Stimulated activated naive CD8-positive, alpha-beta T cell treated with anti-CD3 and anti-CD28 coated beads, Interleukin-15, Interleukin-2, amounts not matched to agents 100 ng/mL and 50 ng/mL, for 24 hours (primary cell): Measurements from ENCODE around the gene ERV3-1.
"Not testable (repeated sequence)": the region's sequence is repeated elsewhere in the genome, so short reads cannot be mapped to it uniquely, and the experiment has no call there.

ENCODE experiments used
- H3K27ac Mint-ChIP-seq: one replicate; pipeline ENCODE4 v1.8.0; 2021; ENCODE audit warnings: mild to moderate bottlenecking, mixed read lengths
- H3K27me3 Mint-ChIP-seq: one replicate; pipeline ENCODE4 v1.8.0; 2021; ENCODE audit warnings: mixed read lengths
- H3K36me3 Mint-ChIP-seq: one replicate; pipeline ENCODE4 v1.8.0; 2021; ENCODE audit warnings: low read depth, mixed read lengths
- H3K4me1 Mint-ChIP-seq: one replicate; pipeline ENCODE4 v1.8.0; 2021; ENCODE audit warnings: low read depth, mixed read lengths
- H3K4me3 Mint-ChIP-seq: one replicate; pipeline ENCODE4 v1.8.0; 2021; ENCODE audit warnings: mild to moderate bottlenecking, mixed read lengths
- H3K9me3 Mint-ChIP-seq: one replicate; pipeline ENCODE4 v1.8.0; 2021; ENCODE audit warnings: mixed read lengths

The ERV3-1 gene

GRCh38 chr7:64978497-64979203 lies 27.8 kb downstream of the ERV3-1 start:
- Mint-ChIP-seq H3K4me3 (no peak overlapping the region), H3K9me3 (peaks cover 51% of the 10 kb centered on the region), H3K27ac (no peak overlapping the region), H3K36me3 (peaks cover 63% of the 10 kb centered on the region), H3K27me3 (no peaks in the 10 kb centered on the region), H3K4me1 (no peaks in the 10 kb centered on the region)

DNA sequence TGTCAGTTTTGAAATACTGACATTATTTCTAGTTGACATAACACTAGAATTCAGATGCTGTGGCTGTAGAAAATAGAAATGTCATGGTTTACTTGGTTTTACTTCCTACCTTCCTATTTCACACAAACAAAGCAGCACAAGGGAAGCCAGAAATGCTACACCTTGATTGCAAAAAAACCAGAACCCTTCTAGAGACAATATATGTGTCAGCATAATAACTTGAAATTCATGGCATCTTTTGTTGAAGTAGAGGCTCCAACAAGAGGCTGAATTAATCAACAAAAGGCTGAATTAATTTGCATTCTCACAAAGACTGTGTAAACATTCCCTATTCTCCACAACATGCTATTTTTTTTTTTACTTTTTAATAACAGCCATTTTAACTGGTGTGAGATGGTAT lies 40.9 kb downstream of the ERV3-1 start:
- H3K4me3 Mint-ChIP-seq, result no peak overlapping the region
- H3K27ac Mint-ChIP-seq, result no peak overlapping the region
- H3K27me3 Mint-ChIP-seq, result peaks cover 5% of the 10 kb centered on the region
- H3K9me3 Mint-ChIP-seq, result peaks cover 28% of the 10 kb centered on the region
- peaks cover 5% of the 10 kb centered on the region for H3K36me3 Mint-ChIP-seq
- H3K4me1 Mint-ChIP-seq, result no peaks in the 10 kb centered on the region

DNA sequence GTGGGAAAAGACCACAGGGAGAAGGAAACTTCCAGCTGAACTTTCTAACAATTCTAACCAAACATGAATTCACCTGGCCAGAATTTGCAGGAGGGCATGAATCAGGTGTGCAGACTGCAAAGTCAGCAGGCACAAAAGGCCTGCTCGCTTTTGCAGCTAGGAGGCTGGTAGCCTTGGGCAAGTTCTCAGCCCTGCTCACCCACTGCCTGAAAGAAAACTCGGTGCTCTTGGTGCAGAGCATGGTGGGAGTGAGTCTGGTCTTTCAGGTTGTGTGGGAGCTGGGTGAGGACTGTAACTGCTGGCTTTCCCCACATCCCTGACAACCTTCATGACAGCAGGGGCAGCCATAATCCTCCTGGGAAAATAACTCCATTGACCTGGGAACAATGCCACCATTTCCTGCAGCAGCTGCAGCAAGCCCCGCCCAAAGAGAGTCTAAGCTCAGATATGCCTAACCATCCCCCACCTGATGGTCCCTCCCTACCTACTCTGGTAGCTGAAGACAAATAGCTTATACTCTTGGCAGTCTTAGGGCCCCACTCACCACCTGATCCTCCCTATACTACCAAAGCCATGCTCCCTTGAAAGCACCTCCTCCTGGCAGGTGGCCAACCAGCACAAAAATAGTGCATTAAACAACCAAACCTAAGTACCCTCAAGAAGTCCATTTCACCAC lies 47.3 kb downstream of the ERV3-1 start:
- no peak overlapping the region for H3K4me3 Mint-ChIP-seq
- H3K9me3 Mint-ChIP-seq, result peaks cover 20% of the 10 kb centered on the region
- peaks cover 15% of the 10 kb centered on the region for H3K27me3 Mint-ChIP-seq
- no peaks in the 10 kb centered on the region for H3K4me1 Mint-ChIP-seq
- no peaks in the 10 kb centered on the region for H3K36me3 Mint-ChIP-seq
- no peak overlapping the region for H3K27ac Mint-ChIP-seq

DNA sequence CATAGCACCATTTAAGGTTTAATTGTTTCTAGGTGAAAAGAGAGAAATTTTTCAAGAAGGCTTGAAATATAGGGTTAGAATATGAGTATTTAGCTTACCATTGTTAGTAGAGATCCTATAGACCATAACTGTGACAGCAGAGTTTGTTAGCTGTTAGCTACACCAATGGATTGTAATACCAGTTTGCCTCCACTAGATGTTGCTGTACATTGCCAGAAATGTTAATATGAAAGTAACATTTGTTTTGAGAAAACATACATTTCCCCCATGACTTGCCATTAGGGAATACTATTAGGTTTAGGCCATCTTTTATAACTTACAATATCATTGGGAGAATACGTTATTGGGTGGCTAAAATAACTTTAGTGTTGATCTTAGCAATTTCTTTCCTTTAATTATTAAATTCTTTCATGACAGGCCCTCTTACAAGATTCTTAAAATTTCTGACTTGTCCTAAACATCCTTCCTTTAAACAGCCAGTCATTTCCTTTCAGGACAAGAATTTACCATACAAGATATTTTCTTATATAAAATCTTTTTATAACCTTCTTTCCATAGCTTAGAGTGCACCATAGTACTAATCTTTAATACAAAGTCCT lies 55.1 kb downstream of the ERV3-1 start:
- Mint-ChIP-seq H3K4me3 (no peak overlapping the region), H3K27ac (no peak overlapping the region), H3K9me3 (no peaks in the 10 kb centered on the region), H3K4me1 (peaks cover 4% of the 10 kb centered on the region), H3K27me3 (peaks cover 39% of the 10 kb centered on the region), H3K36me3 (no peaks in the 10 kb centered on the region)

DNA sequence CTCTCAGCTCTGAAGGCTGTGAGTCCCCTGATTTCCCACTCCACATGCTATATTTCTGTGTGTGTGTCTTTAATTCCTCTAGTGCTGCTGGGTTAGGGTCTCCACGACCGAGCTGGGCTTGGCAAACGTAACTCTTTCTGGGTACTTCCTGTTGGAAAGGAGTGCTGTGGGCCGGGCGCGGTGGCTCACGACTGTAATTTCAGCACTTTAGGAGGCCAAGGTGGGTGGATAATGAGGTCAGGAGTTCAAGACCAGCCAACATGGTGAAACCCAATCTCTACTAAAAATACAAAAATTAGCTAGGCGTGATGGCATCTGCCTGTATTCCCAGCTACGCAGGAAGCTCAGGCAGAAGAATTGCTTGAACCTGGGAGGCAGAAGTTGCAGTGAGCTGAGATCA lies 55.8 kb downstream of the ERV3-1 start:
- peaks cover 46% of the 10 kb centered on the region for H3K27me3 Mint-ChIP-seq
- H3K36me3 Mint-ChIP-seq, H3K4me3 Mint-ChIP-seq, H3K9me3 Mint-ChIP-seq, H3K27ac Mint-ChIP-seq, H3K4me1 Mint-ChIP-seq: not testable (repeated sequence)

DNA sequence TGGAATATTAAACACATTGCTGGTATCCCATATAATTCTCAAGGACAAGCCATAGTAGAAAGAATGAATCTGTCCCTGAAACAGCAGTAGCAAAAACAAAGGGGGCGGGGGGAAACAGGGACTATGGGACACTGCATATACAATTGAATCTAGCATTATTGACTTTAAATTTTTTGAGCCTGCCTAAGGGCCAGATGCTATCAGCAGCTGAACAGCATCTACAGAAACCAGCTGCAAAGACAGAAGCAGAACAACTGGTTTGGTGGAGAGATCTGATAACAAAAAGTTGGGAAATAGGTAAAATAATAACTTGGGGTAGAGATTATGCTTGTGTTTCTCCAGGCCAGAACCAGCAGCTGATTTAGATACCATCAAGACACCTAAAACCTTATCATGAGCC lies 57.7 kb downstream of the ERV3-1 start:
- not testable (repeated sequence) for H3K36me3 Mint-ChIP-seq, H3K9me3 Mint-ChIP-seq, H3K4me3 Mint-ChIP-seq, H3K27ac Mint-ChIP-seq, H3K4me1 Mint-ChIP-seq
- H3K27me3 Mint-ChIP-seq, result peaks cover 55% of the 10 kb centered on the region

DNA sequence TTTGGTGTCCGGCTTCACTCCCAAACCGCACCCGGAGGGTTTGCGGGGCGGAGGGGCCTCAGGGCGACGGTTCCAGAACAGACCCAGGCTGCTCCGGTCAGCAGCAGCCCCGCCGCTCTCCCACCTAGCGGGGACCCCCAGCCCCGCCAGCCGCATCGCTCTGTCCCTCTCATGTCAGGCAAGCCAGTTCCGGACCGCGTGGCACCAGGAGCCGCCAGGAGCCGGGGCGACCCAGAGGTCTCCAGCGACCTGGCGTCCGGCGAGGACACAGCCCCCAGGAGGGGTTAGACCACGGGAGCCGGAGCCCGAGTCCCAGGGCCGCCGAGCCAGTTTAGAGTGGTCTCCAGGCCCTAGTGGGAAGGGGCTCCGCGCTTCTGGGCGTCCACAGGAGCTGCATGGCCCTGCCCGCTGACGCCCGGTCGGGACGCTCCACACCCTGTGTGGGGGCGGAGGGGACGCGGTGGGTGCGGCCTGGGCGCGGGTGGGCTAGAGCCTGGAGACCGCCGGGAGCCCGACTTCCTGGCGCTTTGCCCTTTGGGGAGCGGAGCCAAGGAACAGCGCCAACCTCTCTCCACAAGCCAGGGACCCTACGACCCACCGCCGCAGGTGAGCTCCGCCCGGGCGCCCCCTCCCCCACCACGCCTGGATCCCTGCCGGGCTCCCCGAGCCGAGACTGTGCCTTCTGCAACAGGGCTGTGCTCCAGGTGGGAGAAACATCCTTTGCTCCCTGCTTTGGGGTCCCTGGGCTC lies 59.1 kb downstream of the ERV3-1 start:
- Mint-ChIP-seq H3K4me1 (peaks cover 4% of the 10 kb centered on the region), H3K36me3 (no peaks in the 10 kb centered on the region), H3K9me3 (no peaks in the 10 kb centered on the region), H3K27me3 (peaks cover 55% of the 10 kb centered on the region), H3K27ac (no peak overlapping the region), H3K4me3 (no peak overlapping the region)

DNA sequence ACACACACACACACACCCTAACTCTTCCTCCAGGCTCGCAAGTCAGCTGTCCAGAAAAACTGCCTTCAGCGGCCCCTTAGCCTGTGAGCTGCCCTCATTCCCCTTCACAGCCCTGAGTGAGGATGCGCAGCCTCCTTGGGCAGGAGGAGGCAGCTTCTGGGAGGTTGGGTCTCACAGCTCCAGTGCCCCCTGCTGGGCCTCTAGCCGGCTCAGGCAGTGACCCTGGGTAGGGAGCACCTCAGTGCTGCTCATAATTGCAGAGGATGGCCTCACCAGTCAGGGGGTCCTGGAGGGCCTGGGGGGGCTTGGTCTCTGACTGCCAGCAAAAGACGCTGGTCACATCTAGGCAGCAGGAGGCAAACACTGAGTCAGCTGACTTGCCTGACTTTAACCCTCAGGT lies 59.7 kb downstream of the ERV3-1 start:
- H3K27me3 Mint-ChIP-seq, result peaks cover 55% of the 10 kb centered on the region
- H3K27ac Mint-ChIP-seq, result no peak overlapping the region

GRCh38 chr7:64945503-64946175 lies 60.8 kb downstream of the ERV3-1 start:
- Mint-ChIP-seq H3K27ac (no peak overlapping the region), H3K36me3 (no peaks in the 10 kb centered on the region), H3K27me3 (peaks cover 49% of the 10 kb centered on the region), H3K9me3 (no peaks in the 10 kb centered on the region), H3K4me1 (peaks cover 4% of the 10 kb centered on the region), H3K4me3 (no peak overlapping the region)

More for the DNA sequence above, 59.7 kb downstream of the ERV3-1 start:
- Mint-ChIP-seq H3K4me3 (no peak overlapping the region), H3K4me1 (peaks cover 4% of the 10 kb centered on the region), H3K36me3 (no peaks in the 10 kb centered on the region), H3K9me3 (no peaks in the 10 kb centered on the region)

DNA sequence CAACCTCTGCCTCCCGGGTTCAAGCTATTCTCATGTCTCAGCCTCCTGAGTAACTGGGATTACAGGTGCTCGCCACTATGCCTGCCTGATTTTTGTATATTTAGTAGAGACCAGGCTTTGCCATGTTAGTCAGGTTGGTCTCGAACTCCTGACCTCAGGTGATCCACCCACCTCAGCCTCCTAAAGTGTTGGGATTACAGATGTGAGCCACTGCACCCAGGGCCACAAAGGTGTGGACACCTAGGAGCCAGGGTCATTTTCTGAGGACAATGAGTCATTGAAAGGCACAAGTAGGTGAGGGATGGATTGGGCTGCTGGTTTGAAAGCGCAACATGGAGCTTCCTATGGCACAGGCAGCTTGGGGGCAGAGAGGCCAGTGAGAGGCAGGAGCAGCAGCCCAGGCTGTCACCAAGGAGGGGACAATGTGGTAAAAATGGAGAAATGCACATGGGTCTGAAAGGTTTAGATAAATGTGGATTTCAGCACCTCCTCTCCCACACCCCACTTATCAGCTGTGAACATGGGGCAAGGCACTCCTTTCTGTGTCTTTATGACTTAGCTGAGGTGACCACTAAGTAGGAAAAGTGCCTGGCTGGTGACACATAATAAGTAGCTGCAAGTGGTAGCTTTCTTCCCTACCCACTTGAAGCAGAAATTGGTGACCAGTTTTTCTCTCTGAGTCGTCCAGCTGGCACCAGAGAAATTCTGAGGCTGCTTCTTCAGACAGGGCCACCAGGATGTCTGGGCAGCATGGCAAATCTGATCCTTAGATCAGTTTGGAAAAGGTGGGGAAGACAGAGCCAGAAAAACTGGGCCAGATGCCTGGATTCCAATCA lies 61.6 kb downstream of the ERV3-1 start:
- H3K9me3 Mint-ChIP-seq, H3K4me3 Mint-ChIP-seq, H3K36me3 Mint-ChIP-seq, H3K27ac Mint-ChIP-seq, H3K4me1 Mint-ChIP-seq: not testable (repeated sequence)
- peaks cover 43% of the 10 kb centered on the region for H3K27me3 Mint-ChIP-seq
